ENCODE measurements around the gene MLX.

DNA sequence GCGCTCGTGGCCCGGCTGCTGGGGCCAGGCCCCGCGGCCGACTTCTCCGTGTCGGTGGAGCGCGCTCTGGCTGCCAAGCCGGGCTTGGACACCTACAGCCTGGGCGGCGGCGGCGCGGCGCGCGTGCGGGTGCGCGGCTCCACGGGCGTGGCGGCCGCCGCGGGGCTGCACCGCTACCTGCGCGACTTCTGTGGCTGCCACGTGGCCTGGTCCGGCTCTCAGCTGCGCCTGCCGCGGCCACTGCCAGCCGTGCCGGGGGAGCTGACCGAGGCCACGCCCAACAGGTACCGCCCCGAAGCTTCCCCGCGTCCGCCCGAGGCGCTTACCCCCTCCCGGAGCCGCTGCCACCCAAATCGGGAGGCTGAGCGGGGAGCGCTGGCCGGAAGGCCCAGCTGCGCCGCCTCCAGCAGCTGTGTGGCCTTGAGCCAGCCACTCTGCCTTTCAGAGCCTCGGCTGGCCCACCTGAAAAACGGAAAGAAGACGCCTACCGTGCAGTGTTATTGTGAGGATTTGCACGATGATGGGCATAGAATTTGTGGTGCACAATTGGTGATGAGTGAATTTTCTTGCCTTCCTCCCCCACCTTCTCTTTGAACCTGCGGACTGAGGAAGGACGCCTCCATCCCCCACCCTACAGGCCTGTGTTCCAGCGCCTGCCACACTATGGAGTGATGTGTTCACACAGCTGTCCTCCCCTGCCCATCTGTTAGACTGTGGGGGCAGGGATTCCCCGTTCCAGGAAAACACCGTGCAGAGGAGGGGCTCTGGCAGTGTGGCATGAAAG lies 30.3 kb upstream of the MLX start:
- TF ChIP-seq, protein P1, sequence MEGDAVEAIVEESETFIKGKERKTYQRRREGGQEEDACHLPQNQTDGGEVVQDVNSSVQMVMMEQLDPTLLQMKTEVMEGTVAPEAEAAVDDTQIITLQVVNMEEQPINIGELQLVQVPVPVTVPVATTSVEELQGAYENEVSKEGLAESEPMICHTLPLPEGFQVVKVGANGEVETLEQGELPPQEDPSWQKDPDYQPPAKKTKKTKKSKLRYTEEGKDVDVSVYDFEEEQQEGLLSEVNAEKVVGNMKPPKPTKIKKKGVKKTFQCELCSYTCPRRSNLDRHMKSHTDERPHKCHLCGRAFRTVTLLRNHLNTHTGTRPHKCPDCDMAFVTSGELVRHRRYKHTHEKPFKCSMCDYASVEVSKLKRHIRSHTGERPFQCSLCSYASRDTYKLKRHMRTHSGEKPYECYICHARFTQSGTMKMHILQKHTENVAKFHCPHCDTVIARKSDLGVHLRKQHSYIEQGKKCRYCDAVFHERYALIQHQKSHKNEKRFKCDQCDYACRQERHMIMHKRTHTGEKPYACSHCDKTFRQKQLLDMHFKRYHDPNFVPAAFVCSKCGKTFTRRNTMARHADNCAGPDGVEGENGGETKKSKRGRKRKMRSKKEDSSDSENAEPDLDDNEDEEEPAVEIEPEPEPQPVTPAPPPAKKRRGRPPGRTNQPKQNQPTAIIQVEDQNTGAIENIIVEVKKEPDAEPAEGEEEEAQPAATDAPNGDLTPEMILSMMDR (IDR thresholded peaks at IDR 0.05), result no peak
- TF ChIP-seq EZH2 (IDR thresholded peaks at IDR 0.05; ENCODE audit: borderline replicate concordance, insufficient read depth, low read depth, low read length, poor library complexity, severe bottlenecking), result no peak
